PFSK-1 (cell line): ENCODE data around the gene RCAN3.

Source experiments
- POLR2AphosphoS5 ChIP-seq: IDR thresholded peaks from 2 replicates; pipeline ENCODE4 v1.6.1; 2012; ENCODE audit warnings: low read depth, mild to moderate bottlenecking, control low read depth, low read length, moderate library complexity
- SIN3A ChIP-seq: IDR thresholded peaks from 2 replicates; pipeline ENCODE4 v1.6.1; 2012; ENCODE audit warnings: mild to moderate bottlenecking, low read length, moderate library complexity, borderline replicate concordance; ENCODE audit not compliant: insufficient read depth

DNA sequence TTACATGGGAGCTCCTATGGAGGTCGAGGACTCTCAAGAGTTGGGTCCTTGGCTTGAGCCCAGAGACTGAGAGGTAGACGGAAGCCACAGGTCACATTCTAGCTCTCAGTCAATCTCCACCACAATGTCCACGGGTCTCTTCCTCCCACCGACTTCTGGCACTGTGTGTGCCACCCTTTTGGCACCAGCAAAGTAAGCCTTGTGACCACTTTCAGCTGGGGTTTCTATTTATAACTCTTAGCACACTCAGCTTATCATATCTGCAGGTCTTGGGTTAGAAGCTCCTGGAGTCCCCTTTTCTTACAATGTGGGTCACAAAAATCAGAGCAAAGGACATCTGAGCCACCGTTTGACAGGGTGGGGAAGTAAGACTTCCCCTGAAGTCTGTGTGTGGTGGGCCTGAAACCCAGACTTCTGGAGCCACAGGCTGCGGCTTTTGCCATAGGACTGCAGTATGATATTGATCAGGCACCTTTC lies 81.6 kb downstream of the RCAN3 start:
- TF ChIP-seq POLR2AphosphoS5 (no peak), SIN3A (no peak)
